ENCODE results near the gene CPSF7.

Gene CPSF7

GRCh38 chr11:61354208-61354607 lies 75.6 kb downstream of the CPSF7 start:
- no peak for DNase-seq (ENCODE audit: low spot score)

DNA sequence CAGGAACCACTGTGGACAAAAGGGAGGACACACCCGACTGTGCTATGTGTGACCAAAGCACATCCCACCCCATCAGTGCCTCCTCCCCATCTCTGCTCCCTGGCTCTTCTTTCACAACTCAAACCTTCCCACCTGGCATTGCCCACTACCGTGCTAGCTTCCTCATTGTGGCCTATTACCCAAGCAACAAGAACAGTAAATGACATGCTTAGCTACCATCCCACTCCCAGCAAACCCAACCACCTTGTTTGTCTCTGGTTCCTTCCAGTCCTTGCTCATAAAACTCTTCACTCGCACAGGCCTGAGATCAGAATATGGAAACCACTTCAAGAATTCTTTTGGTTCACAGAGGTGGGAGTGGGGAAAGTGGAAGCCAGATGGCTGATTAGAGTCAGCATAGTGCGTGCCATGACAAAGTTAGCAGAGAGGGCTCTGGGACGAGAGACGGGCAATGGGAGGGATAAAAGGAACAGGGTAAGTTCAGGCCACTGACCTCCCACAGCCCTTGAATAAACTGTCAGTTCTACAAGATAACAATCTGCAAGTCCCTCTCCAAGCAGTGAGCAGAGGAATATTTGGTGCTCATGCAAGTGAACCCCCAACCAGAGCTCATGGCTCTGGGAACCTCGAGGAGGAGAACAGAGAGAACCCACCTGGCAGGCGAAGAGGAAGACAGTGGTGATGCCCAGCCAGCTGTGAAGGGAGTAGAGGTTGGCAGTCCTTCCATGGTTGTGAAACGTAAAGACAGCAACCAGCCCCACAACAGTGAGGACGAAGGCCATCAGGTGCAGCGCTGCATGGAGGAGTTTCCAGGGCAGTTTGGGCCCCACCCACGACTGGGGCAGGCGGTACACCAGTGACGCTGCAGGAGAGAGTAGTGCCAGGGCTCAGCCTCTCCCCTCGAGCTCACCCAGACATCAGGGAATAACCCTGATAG lies 76.4 kb downstream of the CPSF7 start:
- DNase-seq (ENCODE audit: low spot score), result no peak

All from RKO (cell line).